Body of pancreas (tissue), 4 donors: Measurements from ENCODE around the gene TELO2.

Experiments
- POLR2A ChIP-seq, 3 donors: fragments of 450-650 bp; IDR thresholded peaks; one replicate each; pipeline ENCODE4 v1.6.1; 2016; ENCODE audit warnings: antibody characterized with exemption in 3 of 3, mild to moderate bottlenecking in 2 of 3
- TF ChIP-seq, protein P1 (sequence below), 7 experiments: fragments of 450-650 bp in 4 of 7; fragments of 200-600 bp in 3 of 7; sonication (generic) in 3 of 7; IDR thresholded peaks; one replicate each; pipeline ENCODE4 v1.5.1; 2016 to 2019; ENCODE audit warnings: antibody characterized with exemption in 7 of 7

DNA sequence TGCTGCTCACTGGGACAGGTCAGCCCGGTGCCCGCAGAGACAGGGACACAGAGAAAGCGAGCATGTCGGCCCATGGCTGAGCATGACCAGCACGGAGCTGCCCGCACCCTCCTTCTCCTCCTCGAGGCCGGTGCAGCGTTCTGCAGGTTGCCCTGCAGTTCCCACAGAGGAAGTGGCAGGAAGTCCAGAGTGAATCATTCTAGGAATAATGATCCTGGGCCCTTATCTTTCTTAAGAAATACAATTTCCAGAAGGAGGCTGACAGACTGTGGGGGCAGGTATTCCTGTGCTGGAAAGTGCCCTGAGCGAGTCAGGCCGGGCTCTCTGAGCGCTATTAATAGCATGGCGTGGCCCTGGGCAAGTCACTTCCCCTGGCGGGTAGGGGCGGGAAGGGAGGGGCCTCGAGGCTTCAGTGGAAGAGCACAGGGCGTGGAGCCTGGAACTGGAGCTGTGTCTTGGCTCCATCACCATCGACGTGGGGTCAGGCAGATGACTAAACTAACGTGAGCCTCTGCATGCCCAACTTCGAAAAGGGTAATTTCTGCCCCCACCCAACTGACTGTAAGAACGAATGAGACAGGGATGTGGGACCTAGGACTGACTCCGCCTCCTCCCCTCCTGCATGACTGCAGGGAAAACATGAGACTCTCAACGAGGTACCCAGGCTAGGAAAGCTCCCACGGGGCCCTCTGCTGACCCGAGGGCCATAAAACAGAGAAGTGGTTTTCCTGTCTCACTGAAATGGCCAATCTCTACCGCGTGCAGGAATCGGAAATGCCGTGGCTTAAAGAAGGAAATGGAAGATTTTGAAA, 50.1 kb downstream of the TELO2 start:
- TF ChIP-seq, protein P1, sequence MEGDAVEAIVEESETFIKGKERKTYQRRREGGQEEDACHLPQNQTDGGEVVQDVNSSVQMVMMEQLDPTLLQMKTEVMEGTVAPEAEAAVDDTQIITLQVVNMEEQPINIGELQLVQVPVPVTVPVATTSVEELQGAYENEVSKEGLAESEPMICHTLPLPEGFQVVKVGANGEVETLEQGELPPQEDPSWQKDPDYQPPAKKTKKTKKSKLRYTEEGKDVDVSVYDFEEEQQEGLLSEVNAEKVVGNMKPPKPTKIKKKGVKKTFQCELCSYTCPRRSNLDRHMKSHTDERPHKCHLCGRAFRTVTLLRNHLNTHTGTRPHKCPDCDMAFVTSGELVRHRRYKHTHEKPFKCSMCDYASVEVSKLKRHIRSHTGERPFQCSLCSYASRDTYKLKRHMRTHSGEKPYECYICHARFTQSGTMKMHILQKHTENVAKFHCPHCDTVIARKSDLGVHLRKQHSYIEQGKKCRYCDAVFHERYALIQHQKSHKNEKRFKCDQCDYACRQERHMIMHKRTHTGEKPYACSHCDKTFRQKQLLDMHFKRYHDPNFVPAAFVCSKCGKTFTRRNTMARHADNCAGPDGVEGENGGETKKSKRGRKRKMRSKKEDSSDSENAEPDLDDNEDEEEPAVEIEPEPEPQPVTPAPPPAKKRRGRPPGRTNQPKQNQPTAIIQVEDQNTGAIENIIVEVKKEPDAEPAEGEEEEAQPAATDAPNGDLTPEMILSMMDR (IDR thresholded peaks at IDR 0.05): no peak
- TF ChIP-seq POLR2A (IDR thresholded peaks at IDR 0.05): no peak
